A375 (cell line): ENCODE measurements around the gene ATP6V0C. TPM values are rescaled to one million over a fixed set of nuclear protein-coding genes. Genes with fewer than 3 reads are reported as not detected.

ENCODE experiments used
- small RNA-seq: library from RNA; depleted of rRNA; stranded (forward); fragments of <200 nt; gene quantifications from one replicate; pipeline ENCODE3, GENCODE V24; 2014
- total RNA-seq: library from RNA; depleted of rRNA; stranded (reverse); fragments of >200 nt; shearing (Covaris generic); gene quantifications from 2 replicates; pipeline ENCODE4 v1.2.3, GENCODE V29; 2014; rRNA removed

ATP6V0C gene
- 28.7 and 48.4 TPM in 2 replicates for total RNA-seq

GRCh38 chr16:2513405-2514332 is at the start of gene ATP6V0C:
ATP6V0C (plus strand) TSS chr16:2513952; CDS start chr16:2514104, 152 bp downstream.

GRCh38 chr16:2471016-2471652 is 42.6 kb upstream of the ATP6V0C start, which contains the start of gene NTN3:
NTN3 (plus strand) TSS chr16:2471297; CDS start chr16:2471702, 405 bp downstream.

DNA sequence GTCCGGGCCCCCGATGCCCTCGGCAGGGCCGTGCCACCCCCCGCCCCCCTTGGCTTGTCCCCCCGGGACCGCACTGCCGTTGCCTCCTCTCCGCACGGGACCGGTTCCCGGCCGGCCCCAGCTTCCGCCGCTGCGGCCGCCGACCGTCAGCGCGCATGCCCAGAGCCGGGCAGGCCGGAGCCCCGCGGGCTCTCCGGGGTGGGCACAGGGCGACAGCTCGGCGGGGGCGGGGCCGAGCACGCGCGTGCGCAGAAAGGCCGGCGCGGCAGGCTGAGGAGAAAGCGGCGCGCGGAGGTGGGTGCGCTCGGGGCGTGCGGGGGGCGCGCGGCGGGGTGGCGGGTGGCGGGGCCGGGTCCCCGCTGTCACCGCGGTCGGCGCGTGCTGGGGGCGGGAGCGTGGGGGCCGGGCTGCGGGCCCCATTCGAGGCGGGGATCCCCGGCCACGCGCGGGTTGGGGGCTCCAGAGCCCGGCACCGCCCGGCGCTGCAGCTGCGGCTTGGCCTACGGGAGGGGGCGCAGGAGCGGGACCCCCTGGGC is 38.8 kb upstream of the ATP6V0C start, which contains the start of gene TBC1D24:
Gene TBC1D24, plus strand, starts transcription at position 251 of the 536 bp plus-strand sequence. CDS start 21,022 bp downstream, outside the sequence.

DNA sequence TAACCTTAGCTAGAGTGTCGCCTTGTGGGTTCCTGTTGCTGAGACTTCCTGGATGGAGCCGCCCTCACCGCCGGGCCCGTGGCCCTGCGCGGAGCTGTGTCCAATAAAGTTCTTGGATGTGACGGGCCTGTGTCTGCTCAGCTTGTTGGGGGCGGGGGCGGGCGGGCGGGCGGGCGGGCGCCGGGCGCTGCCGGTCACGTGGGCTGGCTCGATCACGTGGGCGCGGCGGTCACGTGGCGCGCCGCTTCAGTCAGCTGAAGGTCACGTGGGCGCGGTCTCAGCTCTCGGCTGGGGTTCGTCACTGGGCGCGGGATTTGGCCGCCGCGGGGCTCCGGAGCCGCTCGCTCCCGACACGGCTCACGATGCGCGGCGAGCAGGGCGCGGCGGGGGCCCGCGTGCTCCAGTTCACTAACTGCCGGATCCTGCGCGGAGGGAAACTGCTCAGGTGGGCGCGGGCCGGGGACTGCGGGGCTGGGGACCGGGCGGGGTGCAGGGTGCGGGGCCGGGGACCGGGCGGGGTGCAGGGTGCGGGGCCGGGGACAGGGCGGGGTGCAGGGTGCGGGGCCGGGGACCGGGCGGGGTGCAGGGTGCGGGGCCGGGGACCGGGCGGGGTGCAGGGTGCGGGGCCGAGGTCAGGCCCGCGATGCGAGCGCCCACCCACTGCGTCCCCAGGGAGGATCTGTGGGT is 6.5 kb downstream of the ATP6V0C start, which contains the start of gene AMDHD2:
Gene AMDHD2, plus strand, starts transcription at position 275 of the 687 bp plus-strand sequence. Its CDS starts 88 bp downstream, at position 363.

DNA sequence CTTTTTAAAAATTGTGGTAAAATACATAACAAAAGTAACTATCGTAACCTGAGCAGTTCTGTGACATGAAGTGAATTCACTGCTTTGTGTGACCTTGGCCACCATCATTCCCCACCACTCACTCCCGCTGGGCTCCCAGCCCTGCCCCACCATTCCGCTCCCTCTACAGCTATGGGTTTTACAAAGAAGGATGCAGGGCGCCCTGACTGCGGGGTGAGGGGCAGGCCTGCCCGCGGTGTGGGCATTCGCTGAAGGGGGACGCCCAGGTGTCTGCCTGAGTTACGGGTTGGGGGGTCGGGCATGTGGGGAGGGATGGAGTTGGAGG is 17.6 kb downstream of the ATP6V0C start, which contains the start of gene CEMP1:
Gene CEMP1, minus strand, starts transcription at position 38 of the 325 bp plus-strand sequence. CDS start 335 bp downstream, outside the sequence.

DNA sequence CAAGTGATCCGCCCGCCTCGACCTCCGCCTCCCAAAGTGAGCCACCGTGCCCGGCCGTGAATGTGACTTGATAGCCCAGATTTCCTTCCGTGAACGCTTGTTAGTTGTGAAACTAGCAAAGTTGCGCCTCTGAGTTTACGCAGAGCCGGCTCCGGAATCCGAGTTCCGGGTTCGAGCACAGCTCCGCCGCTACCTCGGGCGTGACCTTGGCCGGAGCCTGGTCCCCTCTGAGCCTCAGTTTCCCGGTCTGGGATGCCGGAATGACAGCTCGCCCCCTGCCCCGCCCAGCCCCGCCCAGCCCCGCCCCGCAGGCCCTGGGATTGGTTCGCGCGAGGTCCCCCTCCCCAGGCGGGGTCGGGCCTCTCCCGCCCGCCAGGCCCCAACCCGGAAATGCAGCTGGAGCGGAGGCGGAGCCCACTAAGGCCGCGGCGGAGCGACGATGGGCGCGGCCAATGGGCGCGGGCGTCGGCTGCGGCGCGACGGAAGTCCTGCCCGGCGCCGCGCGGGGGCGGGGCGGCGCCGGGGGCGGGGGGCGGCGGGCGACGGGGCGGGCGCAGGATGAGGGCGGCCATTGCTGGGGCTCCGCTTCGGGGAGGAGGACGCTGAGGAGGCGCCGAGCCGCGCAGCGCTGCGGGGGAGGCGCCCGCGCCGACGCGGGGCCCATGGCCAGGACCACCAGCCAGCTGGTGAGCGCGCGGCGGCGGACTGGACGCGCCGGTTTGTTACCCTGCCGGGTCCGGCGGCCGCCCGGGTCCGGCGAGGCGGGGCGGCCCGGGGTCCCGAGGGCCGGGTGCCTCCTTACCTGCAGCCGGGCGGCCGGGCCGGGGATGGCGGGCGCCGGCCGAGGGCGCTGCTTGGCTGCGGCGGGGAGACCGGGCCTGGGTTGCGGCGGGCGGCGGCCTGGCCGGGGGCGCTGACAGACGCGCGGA is 24.0 kb downstream of the ATP6V0C start, which contains the start of gene PDPK1:
Gene PDPK1, plus strand, starts transcription at position 571 of the 929 bp plus-strand sequence. Its CDS starts 92 bp downstream, at position 663.

Small RNA genes lying within 50 kb of the gene (small RNA-seq; reads per million reads assigned to genes)
- gene AC093525.1 (not detected), gene MIR3178 (not detected), gene MIR6768 (not detected)

Other genes with a start within 250 kb of the ATP6V0C start
- gene RNPS1, start 245.8 kb upstream of the ATP6V0C start, total RNA-seq: 254 and 259 TPM in 2 replicates
- gene ABCA3, start 173.2 kb upstream of the ATP6V0C start, total RNA-seq: 0.40 and 0.60 TPM in 2 replicates
- 39.2 and 42.2 TPM in 2 replicates for gene CCNF, start 84.5 kb upstream of the ATP6V0C start, total RNA-seq
- gene TEDC2, start 53.8 kb upstream of the ATP6V0C start, total RNA-seq: 33.7 and 40.7 TPM in 2 replicates
- gene NTN3, start 42.7 kb upstream of the ATP6V0C start, total RNA-seq: 0.37 and 0.64 TPM in 2 replicates
- 12.4 and 13.9 TPM in 2 replicates for gene TBC1D24, start 38.8 kb upstream of the ATP6V0C start, total RNA-seq
- gene AMDHD2, start 6.4 kb downstream of the ATP6V0C start, total RNA-seq: 47.6 and 52.2 TPM in 2 replicates
- 0.45 TPM in 1 of 2 replicates, not detected in the other for gene CEMP1, start 17.5 kb downstream of the ATP6V0C start, total RNA-seq
- 11.7 and 14.0 TPM in 2 replicates for gene PDPK1, start 24.1 kb downstream of the ATP6V0C start, total RNA-seq
- gene KCTD5, start 168.6 kb downstream of the ATP6V0C start, total RNA-seq: 37.5 and 40.6 TPM in 2 replicates
- 0.64 and 1.5 TPM in 2 replicates for gene PRSS27, start 206.3 kb downstream of the ATP6V0C start, total RNA-seq
- 99.8 and 114 TPM in 2 replicates for gene SRRM2, start 238.7 kb downstream of the ATP6V0C start, total RNA-seq